CD4-positive, alpha-beta T cell (primary cell): Measurements from ENCODE around the gene PLA2G4B. TPM values are rescaled to one million over a fixed set of nuclear protein-coding genes. Genes with fewer than 3 reads are reported as not detected.

Source experiments
- ATAC-seq: fragments of 200-7000 bp; cut with Tn5 transposase; one replicate; pipeline ENCODE4 v1.10.0; 2022; ENCODE audit warnings: mild to moderate bottlenecking; ENCODE audit not compliant: poor library complexity
- CTCF ChIA-PET: fragments of 350-600 bp; sonication (Branson Sonifier 250); formaldehyde crosslinking; loops from one replicate; lab custom pipeline; 2021; ENCODE audit warnings: antibody characterized with exemption, inconsistent platforms; lab: Charles Lee
- POLR2A ChIA-PET: fragments of 350-600 bp; sonication (Branson Sonifier 250); formaldehyde crosslinking; loops from one replicate; lab custom pipeline; 2021; ENCODE audit warnings: antibody characterized with exemption, inconsistent platforms; lab: Charles Lee
- DNase-seq, 14 experiments: peaks; one replicate each; pipeline ENCODE4 v3.0.0-alpha.2; 2013 to 2020; ENCODE audit warnings: mixed read lengths in 2 of 14
- H3K27ac ChIP-seq, 2 donors: one replicate each; pipeline versions ENCODE4 v1.5.1 to v1.7.0; 2013; ENCODE audit warnings: low read length in 2 of 2, low read depth in 1 of 2, mild to moderate bottlenecking in 1 of 2
- H3K27me3 ChIP-seq, 2 experiments: 1 replicate in 1 of 2; 2 replicates in 1 of 2; pipeline versions ENCODE4 v1.6.1 to v1.7.0; 2013; ENCODE audit warnings: low read length in 2 of 2, control low read depth in 1 of 2, mild to moderate bottlenecking in 1 of 2, moderate library complexity in 1 of 2; ENCODE audit not compliant: insufficient read depth in 2 of 2, control insufficient read depth in 1 of 2
- H3K36me3 ChIP-seq: one replicate; pipeline ENCODE4 v1.6.1; 2013; ENCODE audit warnings: low read length, control low read depth; ENCODE audit not compliant: insufficient read depth
- H3K4me1 ChIP-seq: one replicate; pipeline ENCODE4 v1.6.1; 2013; ENCODE audit warnings: low read length, control low read depth; ENCODE audit not compliant: insufficient read depth
- H3K4me3 ChIP-seq: one replicate; pipeline ENCODE4 v1.5.1; 2013; ENCODE audit warnings: mild to moderate bottlenecking, low read length, moderate library complexity
- H3K9me3 ChIP-seq, 2 experiments: 1 replicate in 1 of 2; 2 replicates in 1 of 2; pipeline versions ENCODE4 v1.6.1 to v1.7.0; 2013; ENCODE audit warnings: low read length in 2 of 2, mild to moderate bottlenecking in 2 of 2, control low read depth in 1 of 2, moderate library complexity in 1 of 2; ENCODE audit not compliant: control insufficient read depth in 1 of 2, insufficient read depth in 1 of 2
- H3K27ac Mint-ChIP-seq: one replicate; pipeline ENCODE4 v1.8.0; 2020; ENCODE audit warnings: mixed read lengths
- H3K27me3 Mint-ChIP-seq: one replicate; pipeline ENCODE4 v1.8.0; 2021; ENCODE audit warnings: mixed read lengths
- H3K36me3 Mint-ChIP-seq: one replicate; pipeline ENCODE4 v1.8.0; 2021; ENCODE audit warnings: low read depth, mixed read lengths
- H3K4me1 Mint-ChIP-seq: one replicate; pipeline ENCODE4 v1.8.0; 2021; ENCODE audit warnings: low read depth, mixed read lengths
- H3K4me3 Mint-ChIP-seq: one replicate; pipeline ENCODE4 v1.8.0; 2020; ENCODE audit warnings: mild to moderate bottlenecking, mixed read lengths
- H3K9me3 Mint-ChIP-seq: one replicate; pipeline ENCODE4 v1.8.0; 2020; ENCODE audit warnings: mixed read lengths
- CTCF ChIP-seq: fragments of 200-600 bp; IDR thresholded peaks from one replicate; pipeline ENCODE4 v1.8.0; 2022; ENCODE audit warnings: antibody characterized with exemption, mild to moderate bottlenecking
- intact Hi-C, 2 experiments: fragments of 100-400 bp; cut with DNase I in 1 of 2; cut with micrococcal nuclease in 1 of 2; formaldehyde crosslinking; loops; one replicate each; pipeline versions ENCODE4 v1.15.1 to v1.9.0; 2023 to 2025; cut with DNase I, micrococcal nuclease
- total RNA-seq, 174 experiments: library from RNA in 2 of 174; stranded (reverse) in 2 of 174; gene quantifications; one replicate each; pipeline ENCODE4 v1.2.3 and lab custom pipeline; 2021 to 2026

PLA2G4B gene
- total RNA-seq, 2 experiments from 2014 or later: 33.7 to 34.6 TPM

GRCh38 chr15:41814534-41814933, 24.1 kb upstream of the PLA2G4B start:
- Histone ChIP-seq H3K4me3 (no peak overlapping the region), H3K27me3 (no peaks in the 10 kb centered on the region), H3K36me3 (peaks cover 59% of the 10 kb centered on the region), H3K4me1 (peaks cover 19% of the 10 kb centered on the region), H3K9me3 (no peaks in the 10 kb centered on the region), H3K27ac (no peak overlapping the region)
- no peaks in the 10 kb centered on the region for H3K27me3 Mint-ChIP-seq
- no peak overlapping the region for H3K4me3 Mint-ChIP-seq
- no peak for TF ChIP-seq CTCF
- H3K36me3 Mint-ChIP-seq: peaks cover 65% of the 10 kb centered on the region
- no peak overlapping the region for H3K27ac Mint-ChIP-seq
- ChIA-PET POLR2A (no interaction called here), CTCF (interaction anchor here (1.2 to 1.7 kb wide), 2 partner anchors 42 kb away, joined by 3 to 6 read pairs; no protein-coding TSS in a partner anchor)
- peaks cover 12% of the 10 kb centered on the region for H3K4me1 Mint-ChIP-seq
- DNase-seq (no peak), ATAC-seq (no peak)
- no peaks in the 10 kb centered on the region for H3K9me3 Mint-ChIP-seq
- intact Hi-C loops: loop anchor here (5.0 to 10.0 kb wide), 5 partner anchors 88 to 910 kb away; partner anchors contain the start of gene TYRO3 (in 1 of the 2)

- DNase-seq (no peak), ATAC-seq (no peak)
- peaks cover 77% of the 10 kb centered on the region for H3K36me3 Mint-ChIP-seq
- no peak overlapping the region for H3K27ac Mint-ChIP-seq
- peaks cover under 1% of the 10 kb centered on the region for H3K4me1 Mint-ChIP-seq
- H3K9me3 ChIP-seq: no peaks in the 10 kb centered on the region
- no peaks in the 10 kb centered on the region for H3K27me3 ChIP-seq
- no peaks in the 10 kb centered on the region for H3K9me3 Mint-ChIP-seq
- peaks cover 79% of the 10 kb centered on the region for H3K36me3 ChIP-seq
- H3K27ac ChIP-seq: no peak overlapping the region
- H3K4me1 ChIP-seq: peaks cover 2% of the 10 kb centered on the region
- intact Hi-C loops: loop anchor here in 1 of 2 experiments (10.0 kb wide), 1 partner anchor 912 kb away; no protein-coding TSS in a partner anchor
- no peak for TF ChIP-seq CTCF
- H3K4me3 ChIP-seq: no peak overlapping the region
- ChIA-PET POLR2A (no interaction called here), CTCF (interaction anchor here (1.1 kb wide), 1 partner anchor 44 kb away, joined by 3 read pairs; no protein-coding TSS in a partner anchor)
- H3K27me3 Mint-ChIP-seq: no peaks in the 10 kb centered on the region
- no peak overlapping the region for H3K4me3 Mint-ChIP-seq
These were observed 21.9 kb upstream of the PLA2G4B start for GRCh38 chr15:41816788-41817187.

DNA sequence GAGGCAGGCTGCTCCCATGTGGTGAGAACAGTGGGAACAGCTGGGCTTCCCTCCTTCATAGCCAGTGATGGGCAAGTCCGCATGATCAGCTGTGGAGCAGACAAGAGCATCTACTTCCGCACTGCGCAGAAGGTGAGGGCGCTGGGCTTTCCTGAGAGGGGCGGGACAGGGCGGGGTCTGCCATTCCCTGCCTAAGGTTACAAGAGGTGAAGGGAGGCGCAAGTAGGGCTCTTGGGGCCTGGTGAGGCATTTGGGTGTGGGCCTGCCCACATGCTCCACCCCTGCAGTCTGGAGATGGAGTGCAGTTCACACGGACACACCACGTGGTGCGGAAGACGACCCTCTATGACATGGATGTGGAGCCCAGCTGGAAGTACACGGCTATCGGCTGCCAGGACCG, 21.3 kb upstream of the PLA2G4B start:
- DNase-seq: no peak

More for the DNA sequence above, 21.3 kb upstream of the PLA2G4B start:
- ATAC-seq: no peak
- Mint-ChIP-seq H3K4me1 (no peaks in the 10 kb centered on the region), H3K27me3 (no peaks in the 10 kb centered on the region), H3K27ac (no peak overlapping the region), H3K36me3 (peaks cover 77% of the 10 kb centered on the region), H3K9me3 (no peaks in the 10 kb centered on the region), H3K4me3 (no peak overlapping the region)
- no peak for TF ChIP-seq CTCF
- Histone ChIP-seq H3K27me3 (no peaks in the 10 kb centered on the region), H3K27ac (no peak overlapping the region), H3K36me3 (peaks cover 78% of the 10 kb centered on the region), H3K9me3 (no peaks in the 10 kb centered on the region), H3K4me1 (no peaks in the 10 kb centered on the region), H3K4me3 (no peak overlapping the region)
- intact Hi-C loops: loop anchor here in 1 of 2 experiments (10.0 kb wide), 1 partner anchor 913 kb away; no protein-coding TSS in a partner anchor
- CTCF ChIA-PET: interaction anchor here (1.1 kb wide), 1 partner anchor 44 kb away, joined by 3 read pairs; no protein-coding TSS in a partner anchor
- POLR2A ChIA-PET: no interaction called here
